OCI-LY3 (cell line): Measurements from ENCODE around the gene OR10H1.
"Not testable (repeated sequence)": the region's sequence is repeated elsewhere in the genome, so short reads cannot be mapped to it uniquely, and the experiment has no call there.

Experiments
- H2AFZ ChIP-seq: fragments of 200-600, 300-600 bp; shearing (Covaris generic); 2 replicates; pipeline ENCODE4 v1.6.0; 2014; ENCODE audit warnings: antibody characterized with exemption, low read depth, low read length
- H3K27ac ChIP-seq: fragments of 200-600, 300-600 bp; sonication (generic); 2 replicates; pipeline ENCODE4 v1.5.1; 2014; ENCODE audit warnings: mild to moderate bottlenecking, low read length, moderate library complexity, mixed read lengths
- H3K27me3 ChIP-seq: fragments of 200-600, 300-600 bp; sonication (generic); 2 replicates; pipeline ENCODE4 v1.6.1; 2014; ENCODE audit warnings: low read depth, low read length, mixed read lengths
- H3K36me3 ChIP-seq: fragments of 200-600, 300-600 bp; sonication (generic); replicated peaks from 2 replicates; pipeline ENCODE3; 2014; ENCODE audit warnings: low read depth, low read length, mixed read lengths
- H3K4me1 ChIP-seq: fragments of 300-600, 200-600 bp; sonication (generic); 2 replicates; pipeline ENCODE4 v1.6.1; 2014; ENCODE audit warnings: low read length, mixed read lengths
- H3K4me2 ChIP-seq: fragments of 200-600, 300-600 bp; sonication (generic); 2 replicates; pipeline ENCODE4 v1.6.1; 2014; ENCODE audit warnings: low read length, mixed read lengths
- H3K4me3 ChIP-seq: fragments of 300-600, 200-600 bp; sonication (generic); 2 replicates; pipeline ENCODE4 v1.5.1; 2014; ENCODE audit warnings: antibody characterized with exemption, mild to moderate bottlenecking, low read length, moderate library complexity
- H3K79me2 ChIP-seq: fragments of 300-600, 200-600 bp; shearing (Covaris generic); 2 replicates; pipeline ENCODE4 v1.6.1; 2014; ENCODE audit warnings: mild to moderate bottlenecking, low read length, mixed read lengths
- H3K9ac ChIP-seq: fragments of 300-600, 200-600 bp; shearing (Covaris generic); 2 replicates; pipeline ENCODE4 v1.6.0; 2014; ENCODE audit warnings: mild to moderate bottlenecking, low read length, moderate library complexity
- H3K9me3 ChIP-seq: fragments of 200-600, 300-600 bp; shearing (Covaris generic); 2 replicates; pipeline ENCODE4 v1.6.1; 2014; ENCODE audit warnings: low read length, mixed read lengths; ENCODE audit not compliant: insufficient read depth
- H4K20me1 ChIP-seq: fragments of 200-600, 300-600 bp; sonication (generic); 2 replicates; pipeline ENCODE4 v1.6.1; 2016; ENCODE audit warnings: low read length, mixed read lengths; ENCODE audit not compliant: insufficient read depth
- CTCF ChIP-seq: fragments of 200-600, 300-600 bp; sonication (generic); IDR thresholded peaks from 2 replicates; pipeline ENCODE4 v1.5.1; 2014; ENCODE audit warnings: antibody characterized with exemption, low read length, low read depth
- EZH2phosphoT487 ChIP-seq: fragments of 200-600 bp; shearing (Covaris generic); IDR thresholded peaks from 2 replicates; pipeline ENCODE4 v1.6.1; 2018; ENCODE audit warnings: antibody characterized with exemption, mixed run types, low read depth

The OR10H1 gene

GRCh38 chr19:15776991-15777970 lies 38.2 kb downstream of the OR10H1 start:
- no peaks in the 10 kb centered on the region for H3K27me3 ChIP-seq
- no peaks in the 10 kb centered on the region for H3K9me3 ChIP-seq
- no peak overlapping the region for H3K4me2 ChIP-seq
- no peaks in the 10 kb centered on the region for H3K36me3 ChIP-seq
- no peaks in the 10 kb centered on the region for H4K20me1 ChIP-seq
- no peak overlapping the region for H3K27ac ChIP-seq
- H3K4me1 ChIP-seq, result no peaks in the 10 kb centered on the region
- no peak for TF ChIP-seq EZH2phosphoT487
- no peak for TF ChIP-seq CTCF
- no peaks in the 10 kb centered on the region for H3K79me2 ChIP-seq
- no peak overlapping the region for H2AFZ ChIP-seq
- H3K9ac ChIP-seq, result no peak overlapping the region
- no peak overlapping the region for H3K4me3 ChIP-seq

GRCh38 chr19:15776264-15776663 lies 39.2 kb downstream of the OR10H1 start:
- H3K4me1 ChIP-seq, result no peaks in the 10 kb centered on the region
- H3K9ac ChIP-seq, result no peak overlapping the region
- no peaks in the 10 kb centered on the region for H4K20me1 ChIP-seq
- no peak overlapping the region for H3K27ac ChIP-seq
- no peaks in the 10 kb centered on the region for H3K27me3 ChIP-seq
- no peak overlapping the region for H3K4me3 ChIP-seq
- no peak for TF ChIP-seq EZH2phosphoT487
- no peak overlapping the region for H3K4me2 ChIP-seq
- no peaks in the 10 kb centered on the region for H3K9me3 ChIP-seq
- H2AFZ ChIP-seq, result no peak overlapping the region
- H3K36me3 ChIP-seq, result no peaks in the 10 kb centered on the region
- no peaks in the 10 kb centered on the region for H3K79me2 ChIP-seq

- Histone ChIP-seq H4K20me1 (no peaks in the 10 kb centered on the region), H3K36me3 (no peaks in the 10 kb centered on the region), H3K79me2 (no peaks in the 10 kb centered on the region), H3K9ac (no peak overlapping the region), H3K27me3 (no peaks in the 10 kb centered on the region), H3K4me3 (no peak overlapping the region), H2AFZ (no peak overlapping the region), H3K4me2 (no peak overlapping the region), H3K27ac (no peak overlapping the region), H3K4me1 (no peaks in the 10 kb centered on the region), H3K9me3 (no peaks in the 10 kb centered on the region)
- no peak for TF ChIP-seq CTCF
- TF ChIP-seq EZH2phosphoT487, result no peak
These were observed 40.2 kb downstream of the OR10H1 start for GRCh38 chr19:15775249-15775648.

GRCh38 chr19:15774159-15774558 lies 41.3 kb downstream of the OR10H1 start:
- H3K9ac ChIP-seq, H3K79me2 ChIP-seq, H2AFZ ChIP-seq, H3K36me3 ChIP-seq, H3K4me2 ChIP-seq, H3K9me3 ChIP-seq, H3K4me3 ChIP-seq, H3K27ac ChIP-seq, H4K20me1 ChIP-seq, H3K27me3 ChIP-seq, H3K4me1 ChIP-seq: not testable (repeated sequence)

GRCh38 chr19:15769586-15769985 lies 45.9 kb downstream of the OR10H1 start:
- Histone ChIP-seq H3K4me3 (no peak overlapping the region), H2AFZ (no peak overlapping the region), H4K20me1 (no peaks in the 10 kb centered on the region), H3K79me2 (no peaks in the 10 kb centered on the region), H3K4me2 (no peak overlapping the region), H3K27me3 (no peaks in the 10 kb centered on the region), H3K27ac (no peak overlapping the region), H3K9ac (no peak overlapping the region), H3K4me1 (no peaks in the 10 kb centered on the region), H3K36me3 (no peaks in the 10 kb centered on the region), H3K9me3 (no peaks in the 10 kb centered on the region)
- no peak for TF ChIP-seq EZH2phosphoT487
- no peak for TF ChIP-seq CTCF
